Muscle of leg (tissue), 11 donors: Measurements from ENCODE around the gene TSPAN11. TPM values are rescaled to one million over a fixed set of nuclear protein-coding genes. Genes with fewer than 3 reads are reported as not detected.

Source experiments
- DNase-seq: peaks from one replicate; pipeline ENCODE4 v3.0.0; 2013
- H3K27ac ChIP-seq: one replicate; pipeline ENCODE4 v1.5.1; 2013; ENCODE audit warnings: mild to moderate bottlenecking, low read length, control low read depth
- H3K27me3 ChIP-seq: one replicate; pipeline ENCODE4 v1.6.1; 2013; ENCODE audit warnings: low read length; ENCODE audit not compliant: control insufficient read depth, insufficient read depth
- H3K36me3 ChIP-seq: one replicate; pipeline ENCODE4 v1.6.1; 2013; ENCODE audit warnings: low read length; ENCODE audit not compliant: control insufficient read depth, insufficient read depth
- H3K4me1 ChIP-seq: one replicate; pipeline ENCODE4 v1.6.1; 2013; ENCODE audit warnings: low read length; ENCODE audit not compliant: control insufficient read depth, insufficient read depth
- H3K4me3 ChIP-seq: one replicate; pipeline ENCODE4 v1.5.1; 2013; ENCODE audit warnings: low read length, control low read depth
- H3K9me3 ChIP-seq: replicated peaks from 2 replicates; pipeline ENCODE4 v1.6.1; 2013; ENCODE audit warnings: low read depth, low read length; ENCODE audit not compliant: control insufficient read depth
- WGBS: methylation state at CpG from one replicate; pipeline ENCODE4 v1.1.5; 2013; ENCODE audit warnings: missing lambda C conversion rate; ENCODE audit not compliant: insufficient coverage; 5-methylcytosine and 5-hydroxymethylcytosine counted together
- polyA plus RNA-seq, 8 donors: library from polyadenylated mRNA; unstranded; fragments of 120-200 nt; gene quantifications; one replicate each; pipeline versions ENCODE4 v1.2.1 to v1.2.3, GENCODE V29; 2013; ENCODE audit warnings: inconsistent platforms in 1 of 8, low replicate concordance in 1 of 8; ENCODE audit not compliant: insufficient read length in 8 of 8, insufficient read depth in 1 of 8
- total RNA-seq: library from RNA; stranded (reverse); fragments of 120-200 nt; gene quantifications from one replicate; pipeline ENCODE4 v1.2.4, GENCODE V29; 2013

The TSPAN11 gene
- total and polyA plus RNA-seq, 9 donors = 4.7 to 19.6 (median 9.1) TPM

GRCh38 chr12:30974746-30975500 is 48.4 kb downstream of the TSPAN11 start:
- Histone ChIP-seq H3K36me3 (no peaks in the 10 kb centered on the region), H3K27me3 (peaks cover 29% of the 10 kb centered on the region), H3K27ac (no peak overlapping the region), H3K9me3 (no peaks in the 10 kb centered on the region), H3K4me3 (no peak overlapping the region), H3K4me1 (peaks cover 68% of the 10 kb centered on the region)
- WGBS = 88% methylated on average over 20 of the region's 20 CpGs
- DNase-seq = no peak

- no peaks in the 10 kb centered on the region for H3K36me3 ChIP-seq
- no peak overlapping the region for H3K4me3 ChIP-seq
- WGBS = 90% methylated on average over 3 of the region's 6 CpGs
- no peak overlapping the region for H3K27ac ChIP-seq
- no peaks in the 10 kb centered on the region for H3K9me3 ChIP-seq
- DNase-seq = no peak
- H3K4me1 ChIP-seq = peaks cover 65% of the 10 kb centered on the region
- H3K27me3 ChIP-seq = peaks cover 29% of the 10 kb centered on the region
Observed at GRCh38 chr12:30975581-30975980, 49.0 kb downstream of the TSPAN11 start.

- Histone ChIP-seq H3K27me3 (peaks cover 29% of the 10 kb centered on the region), H3K4me1 (peaks cover 58% of the 10 kb centered on the region), H3K4me3 (no peak overlapping the region), H3K27ac (no peak overlapping the region), H3K9me3 (no peaks in the 10 kb centered on the region), H3K36me3 (no peaks in the 10 kb centered on the region)
- WGBS = 27% methylated on average over 6 of the region's 7 CpGs
- DNase-seq = peak; percentile 44
Observed at GRCh38 chr12:30976206-30976605, 49.7 kb downstream of the TSPAN11 start.

- H3K4me1 ChIP-seq = peaks cover 52% of the 10 kb centered on the region
- WGBS = 82% methylated on average over 10 of the region's 11 CpGs
- peaks cover 26% of the 10 kb centered on the region for H3K27me3 ChIP-seq
Observed at GRCh38 chr12:30977124-30977523, 50.6 kb downstream of the TSPAN11 start.

GRCh38 chr12:30977537-30978349 is 51.2 kb downstream of the TSPAN11 start:
- Histone ChIP-seq H3K27me3 (peaks cover 20% of the 10 kb centered on the region), H3K9me3 (no peaks in the 10 kb centered on the region), H3K36me3 (no peaks in the 10 kb centered on the region), H3K4me1 (peaks cover 47% of the 10 kb centered on the region), H3K27ac (no peak overlapping the region), H3K4me3 (no peak overlapping the region)
- no peak for DNase-seq
- WGBS = 46% methylated on average over 3 of the region's 7 CpGs

More at GRCh38 chr12:30977124-30977523, 50.6 kb downstream of the TSPAN11 start:
- Histone ChIP-seq H3K9me3 (no peaks in the 10 kb centered on the region), H3K27ac (no peak overlapping the region), H3K4me3 (no peak overlapping the region), H3K36me3 (no peaks in the 10 kb centered on the region)
- DNase-seq = no peak

- H3K36me3 ChIP-seq = no peaks in the 10 kb centered on the region
- peak overlapping the region; percentile 29 for H3K27ac ChIP-seq
- H3K27me3 ChIP-seq = peaks cover 12% of the 10 kb centered on the region
- WGBS = 0% methylated on average over 2 of the region's 7 CpGs
- H3K9me3 ChIP-seq = no peaks in the 10 kb centered on the region
- peak; percentile 94 for DNase-seq
- H3K4me3 ChIP-seq = no peak overlapping the region
- peaks cover 42% of the 10 kb centered on the region for H3K4me1 ChIP-seq
Observed at GRCh38 chr12:30978639-30979038, 52.1 kb downstream of the TSPAN11 start.

GRCh38 chr12:30979371-30980259 is 53.1 kb downstream of the TSPAN11 start:
- H3K36me3 ChIP-seq = no peaks in the 10 kb centered on the region
- H3K27me3 ChIP-seq = peaks cover 9% of the 10 kb centered on the region
- DNase-seq = peak; percentile 44
- 57% methylated on average over 12 of the region's 21 CpGs for WGBS
- H3K4me3 ChIP-seq = no peak overlapping the region
- no peak overlapping the region for H3K27ac ChIP-seq
- peaks cover 42% of the 10 kb centered on the region for H3K4me1 ChIP-seq
- H3K9me3 ChIP-seq = no peaks in the 10 kb centered on the region

- DNase-seq = no peak
- no peaks in the 10 kb centered on the region for H3K36me3 ChIP-seq
- H3K4me1 ChIP-seq = peaks cover 37% of the 10 kb centered on the region
- H3K27me3 ChIP-seq = no peaks in the 10 kb centered on the region
- 73% methylated on average over 13 of the region's 18 CpGs for WGBS
- H3K4me3 ChIP-seq = no peak overlapping the region
- no peak overlapping the region for H3K27ac ChIP-seq
- H3K9me3 ChIP-seq = no peaks in the 10 kb centered on the region
Observed at GRCh38 chr12:30980955-30981662, 54.6 kb downstream of the TSPAN11 start.

- Histone ChIP-seq H3K27me3 (no peaks in the 10 kb centered on the region), H3K27ac (no peak overlapping the region), H3K36me3 (no peaks in the 10 kb centered on the region), H3K4me1 (peaks cover 29% of the 10 kb centered on the region), H3K9me3 (no peaks in the 10 kb centered on the region), H3K4me3 (no peak overlapping the region)
- no peak for DNase-seq
- 71% methylated on average over 4 of the region's 12 CpGs for WGBS
Observed at GRCh38 chr12:30982413-30982812, 55.9 kb downstream of the TSPAN11 start.
